LoVo (cell line): ENCODE results near the gene UBB.

Experiments
- DNase-seq: peaks from one replicate; pipeline ENCODE4 v3.0.0-alpha.2; 2016; ENCODE audit warnings: low spot score

Gene UBB

DNA sequence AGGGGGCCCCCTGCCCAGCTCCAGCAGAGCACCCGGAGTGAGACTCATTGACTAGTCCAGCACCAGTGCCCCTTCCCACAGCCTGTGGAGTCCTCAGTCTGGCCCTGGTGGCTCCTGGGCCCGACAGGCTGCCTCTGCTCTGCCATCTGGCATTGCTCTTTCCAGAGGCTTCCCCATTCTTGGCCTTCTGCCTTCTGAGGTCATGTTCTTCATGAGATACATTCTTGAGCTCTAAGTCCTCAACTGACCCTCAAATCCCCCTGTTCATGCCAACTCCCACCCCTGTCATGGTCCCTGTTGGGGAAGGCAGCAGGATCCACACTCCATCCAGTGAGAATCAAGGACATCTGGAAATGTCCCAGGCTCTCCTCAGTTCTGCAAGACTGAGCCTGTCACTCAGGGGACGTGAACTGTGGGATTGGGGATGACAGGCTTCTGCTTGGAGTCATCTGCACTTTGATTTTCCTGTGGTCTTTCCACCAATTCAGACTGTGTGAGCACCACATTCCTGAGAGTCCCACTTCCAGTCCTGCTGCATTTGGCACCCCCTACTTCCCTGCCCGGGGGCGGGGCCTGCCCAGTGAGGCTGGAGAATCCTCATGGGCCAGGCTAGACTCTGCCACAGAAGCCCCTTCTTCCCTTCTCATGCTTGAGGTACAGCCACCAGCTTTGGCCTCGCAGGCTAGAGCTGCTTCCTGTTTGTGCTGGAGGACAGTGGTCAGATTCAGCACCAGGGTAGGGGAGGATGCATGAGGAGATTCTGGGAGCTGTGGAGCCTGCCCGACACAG is 37.2 kb downstream of the UBB start:
- DNase-seq: no peak

DNA sequence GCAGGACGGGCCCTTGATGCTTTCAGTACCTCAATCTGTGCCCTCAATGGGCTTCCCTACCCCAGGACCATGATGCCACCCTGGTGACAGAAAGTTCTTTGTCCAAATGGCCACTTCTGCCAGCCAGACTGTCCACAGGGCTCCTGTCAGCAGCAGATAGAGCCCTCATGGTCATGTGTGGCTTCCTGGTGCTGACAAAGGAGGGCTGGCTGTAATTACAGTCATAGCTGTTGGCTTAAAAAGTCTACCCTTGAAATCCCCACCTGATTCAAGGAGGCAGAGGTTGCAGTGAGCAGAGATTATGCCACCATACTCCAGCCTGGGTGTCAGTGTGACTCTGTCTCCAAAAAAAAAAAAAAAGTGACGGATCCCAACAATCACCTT is 37.8 kb downstream of the UBB start:
- DNase-seq: no peak

DNA sequence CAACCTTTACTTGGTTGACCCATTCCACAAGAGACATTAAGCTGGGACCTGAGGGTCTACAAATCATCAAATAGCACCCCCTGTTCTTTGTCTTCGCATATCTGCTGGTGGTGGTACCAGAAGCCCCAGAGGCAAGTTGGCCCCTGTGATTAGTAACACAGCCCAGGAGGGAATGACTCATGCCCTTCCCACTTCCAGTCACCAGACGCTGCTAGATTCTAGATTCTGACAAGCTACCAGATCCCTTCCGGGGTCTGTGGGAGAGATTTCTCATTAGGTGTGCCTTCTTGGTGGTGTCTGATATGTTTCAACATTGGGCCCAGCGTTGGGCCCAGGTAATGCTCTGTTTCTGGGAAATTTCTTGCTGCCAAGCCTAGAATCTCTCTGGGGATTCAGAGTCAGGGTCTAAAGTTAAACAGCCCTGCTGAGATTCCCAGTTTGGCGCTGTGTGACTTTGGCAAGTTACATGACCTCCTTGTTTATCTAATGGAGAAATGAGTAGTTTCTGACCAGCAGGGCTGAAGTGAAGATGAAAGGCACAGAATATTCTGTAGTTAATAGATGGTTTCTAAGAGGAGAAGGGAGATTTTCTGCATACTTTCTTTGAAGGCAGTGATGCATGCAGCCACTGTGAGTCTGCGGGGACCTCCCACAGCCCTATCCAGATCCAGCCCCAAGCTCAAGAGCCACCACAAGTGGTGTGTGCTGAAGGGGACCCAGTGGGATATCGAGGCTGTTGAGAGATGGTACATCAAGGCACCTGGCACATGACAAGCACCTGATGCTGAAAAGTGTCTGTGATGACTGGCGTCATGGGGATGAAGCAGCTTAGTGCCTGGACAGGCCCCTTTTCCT is 38.4 kb downstream of the UBB start:
- no peak for DNase-seq

DNA sequence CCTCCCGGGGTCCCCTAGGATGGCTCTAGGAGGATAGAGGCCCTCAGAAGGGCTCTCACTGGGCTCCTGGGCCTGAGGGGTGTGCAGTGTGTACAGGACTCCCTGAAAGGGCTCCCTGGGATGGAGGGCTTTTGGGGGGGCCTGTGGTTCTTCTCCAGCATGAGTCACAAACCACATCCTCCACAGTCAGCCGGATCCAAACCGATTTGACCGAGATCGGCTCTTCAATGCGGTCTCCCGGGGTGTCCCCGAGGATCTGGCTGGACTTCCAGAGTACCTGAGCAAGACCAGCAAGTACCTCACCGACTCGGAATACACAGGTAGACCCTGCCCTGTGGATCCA is 39.0 kb downstream of the UBB start:
- DNase-seq: no peak

DNA sequence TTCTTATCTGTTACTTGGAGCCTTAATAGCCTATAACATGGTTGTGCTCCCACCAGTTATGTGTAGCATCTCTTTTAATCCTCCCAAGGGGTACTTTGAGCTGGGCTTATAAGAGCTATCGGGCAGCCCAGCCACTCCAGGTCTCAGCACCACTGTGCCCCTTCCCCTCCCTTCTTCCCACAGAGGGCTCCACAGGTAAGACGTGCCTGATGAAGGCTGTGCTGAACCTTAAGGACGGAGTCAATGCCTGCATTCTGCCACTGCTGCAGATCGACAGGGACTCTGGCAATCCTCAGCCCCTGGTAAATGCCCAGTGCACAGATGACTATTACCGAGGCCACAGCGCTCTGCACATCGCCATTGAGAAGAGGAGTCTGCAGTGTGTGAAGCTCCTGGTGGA is 41.5 kb downstream of the UBB start:
- DNase-seq: no peak

DNA sequence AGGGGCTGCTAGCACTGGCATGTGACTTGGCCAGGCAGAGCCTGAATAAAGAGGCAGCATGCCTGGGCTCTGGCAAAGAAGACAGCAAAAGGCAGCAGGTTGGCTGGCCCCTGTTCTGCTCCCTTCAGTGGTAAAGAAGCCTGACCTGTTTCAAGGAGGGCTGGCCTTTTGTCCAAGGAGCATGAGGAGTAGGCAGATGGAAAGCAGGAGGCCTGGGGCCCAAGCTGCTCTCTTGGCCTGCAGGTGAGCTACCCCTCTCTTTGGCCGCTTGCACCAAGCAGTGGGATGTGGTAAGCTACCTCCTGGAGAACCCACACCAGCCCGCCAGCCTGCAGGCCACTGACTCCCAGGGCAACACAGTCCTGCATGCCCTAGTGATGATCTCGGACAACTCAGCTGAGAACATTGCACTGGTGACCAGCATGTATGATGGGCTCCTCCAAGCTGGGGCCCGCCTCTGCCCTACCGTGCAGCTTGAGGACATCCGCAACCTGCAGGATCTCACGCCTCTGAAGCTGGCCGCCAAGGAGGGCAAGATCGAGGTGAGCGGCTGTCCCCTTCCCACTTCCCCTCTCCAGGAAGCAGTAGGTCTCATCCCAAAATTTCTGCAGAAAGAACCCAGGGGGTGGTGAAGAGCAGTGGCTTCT is 42.5 kb downstream of the UBB start:
- DNase-seq: no peak

DNA sequence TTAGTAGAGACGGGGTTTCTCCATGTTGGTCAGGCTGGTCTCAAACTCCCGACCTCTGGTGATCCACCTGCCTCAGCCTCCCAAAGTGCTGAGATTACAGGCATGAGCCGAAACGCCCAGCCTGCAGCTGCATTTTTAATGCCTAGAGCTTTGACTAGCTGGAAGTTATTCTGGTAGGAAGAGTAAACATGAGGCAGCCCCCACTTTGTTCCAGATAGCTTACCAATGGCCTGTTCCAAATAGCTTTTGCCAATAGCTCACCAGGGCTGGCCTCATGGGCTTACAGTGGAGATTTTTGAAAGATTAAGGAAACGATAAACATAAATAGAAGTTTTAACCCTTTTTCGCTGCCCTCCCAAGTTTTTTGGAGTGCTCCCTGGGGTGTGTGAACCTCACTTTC is 44.3 kb downstream of the UBB start:
- no peak for DNase-seq

DNA sequence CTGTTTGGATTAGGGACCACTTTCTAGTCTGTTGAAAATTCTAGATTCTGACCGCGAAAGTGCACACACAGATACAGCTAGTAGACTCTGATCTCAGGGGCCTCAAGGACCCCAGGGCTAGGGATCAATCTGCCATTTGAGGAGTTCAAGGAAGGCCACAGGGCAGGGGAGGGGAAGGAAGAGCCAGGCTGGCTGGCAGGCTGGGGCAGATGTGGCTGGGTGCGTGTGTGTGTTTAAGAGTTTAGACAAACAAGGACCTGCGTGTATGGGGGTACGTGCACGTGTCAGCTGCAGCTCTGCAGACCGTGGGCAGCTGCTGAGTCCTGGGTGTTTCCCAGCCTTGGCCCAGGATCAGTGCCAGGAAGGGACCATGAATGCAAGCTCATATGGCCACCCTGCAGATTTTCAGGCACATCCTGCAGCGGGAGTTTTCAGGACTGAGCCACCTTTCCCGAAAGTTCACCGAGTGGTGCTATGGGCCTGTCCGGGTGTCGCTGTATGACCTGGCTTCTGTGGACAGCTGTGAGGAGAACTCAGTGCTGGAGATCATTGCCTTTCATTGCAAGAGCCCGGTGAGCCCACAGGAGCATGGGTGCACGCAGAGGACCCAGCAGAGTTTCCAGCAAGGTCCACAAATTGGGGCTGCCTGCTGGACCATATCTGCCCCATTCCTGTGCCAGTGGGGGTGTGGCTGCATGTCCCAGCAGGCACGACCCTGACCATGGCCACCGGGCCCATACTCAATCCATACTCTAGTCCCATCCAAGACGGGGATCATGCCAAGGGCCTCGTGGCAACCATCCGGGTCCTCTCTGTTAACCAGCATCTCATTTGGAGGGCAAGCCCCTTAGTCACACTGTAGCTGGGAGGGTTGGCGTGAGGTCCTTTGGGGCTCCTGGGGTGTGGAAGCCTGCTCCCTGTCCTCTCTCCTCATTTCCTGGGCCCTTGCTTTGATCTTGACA is 45.1 kb downstream of the UBB start:
- no peak for DNase-seq

DNA sequence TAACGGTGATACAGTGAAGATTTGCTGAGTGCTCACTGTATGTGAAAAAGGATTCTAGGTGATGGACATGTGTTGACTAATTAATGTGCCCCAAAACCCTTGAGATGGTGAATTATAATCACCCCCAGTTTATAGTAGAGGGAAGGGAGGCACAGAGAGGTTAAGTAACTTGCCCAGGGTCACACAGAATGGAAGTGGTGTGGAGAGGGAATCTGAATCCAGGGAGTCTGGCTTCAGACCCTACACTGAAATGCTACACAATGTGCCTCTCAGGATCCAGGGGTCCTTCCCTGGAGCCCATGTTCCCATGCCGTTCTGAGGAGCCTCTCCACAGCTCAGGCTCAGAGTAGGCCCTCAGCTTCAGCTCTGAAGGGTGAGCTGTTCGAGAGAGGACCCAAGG is 46.1 kb downstream of the UBB start:
- no peak for DNase-seq

DNA sequence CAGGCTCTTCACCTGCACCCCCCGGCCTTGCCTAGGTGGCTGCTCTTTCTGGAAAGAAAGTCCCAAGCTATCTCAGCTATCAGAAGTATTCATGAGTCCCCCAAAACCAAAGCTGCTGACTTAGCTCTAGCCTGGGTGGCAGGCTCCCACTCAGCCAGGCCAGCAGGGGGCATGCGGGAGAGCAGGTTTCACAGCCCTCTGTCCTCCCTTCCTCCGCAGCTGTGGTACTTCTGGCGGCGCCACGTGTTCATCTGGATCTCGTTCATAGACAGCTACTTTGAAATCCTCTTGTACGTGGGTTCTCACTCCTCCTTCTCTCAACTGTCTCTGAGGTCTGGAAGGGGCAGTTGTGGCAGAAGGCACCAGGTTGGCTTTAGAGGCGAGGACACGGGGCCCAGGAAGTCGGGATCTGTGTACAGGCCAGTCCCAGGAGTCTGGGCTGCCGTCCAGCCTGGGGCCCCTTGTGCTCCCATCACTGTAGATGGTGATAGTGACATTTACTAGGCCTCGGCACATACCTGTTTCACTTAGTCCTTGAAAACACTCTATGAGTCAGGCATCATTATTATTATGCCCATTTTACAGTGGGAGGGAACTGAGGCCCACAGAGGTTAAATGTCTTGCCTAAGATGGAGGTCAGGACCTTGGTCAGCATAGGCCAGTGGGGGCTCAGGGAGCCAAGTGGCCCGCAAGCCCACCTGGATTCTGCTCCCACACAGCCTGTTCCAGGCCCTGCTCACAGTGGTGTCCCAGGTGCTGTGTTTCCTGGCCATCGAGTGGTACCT is 47.4 kb downstream of the UBB start:
- DNase-seq: no peak

DNA sequence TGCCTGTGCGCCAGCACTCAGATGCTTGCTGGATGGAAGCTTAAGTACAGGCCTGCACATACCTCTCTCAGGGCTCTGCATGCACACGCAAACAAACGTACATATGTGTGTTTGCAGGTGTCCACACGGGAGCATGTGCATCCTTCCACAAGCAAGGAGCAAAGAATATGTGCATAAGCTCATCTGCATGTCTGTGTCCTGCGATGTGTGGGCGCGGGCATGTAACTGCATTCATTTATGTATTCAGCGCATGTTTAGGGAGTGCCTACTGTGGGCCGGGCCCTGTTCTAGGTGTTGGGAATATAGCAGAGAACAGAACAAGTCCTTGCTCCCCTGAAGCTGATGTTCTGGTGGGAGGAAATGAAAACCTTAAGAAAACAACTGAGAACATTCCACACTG is 48.2 kb downstream of the UBB start:
- DNase-seq: no peak

DNA sequence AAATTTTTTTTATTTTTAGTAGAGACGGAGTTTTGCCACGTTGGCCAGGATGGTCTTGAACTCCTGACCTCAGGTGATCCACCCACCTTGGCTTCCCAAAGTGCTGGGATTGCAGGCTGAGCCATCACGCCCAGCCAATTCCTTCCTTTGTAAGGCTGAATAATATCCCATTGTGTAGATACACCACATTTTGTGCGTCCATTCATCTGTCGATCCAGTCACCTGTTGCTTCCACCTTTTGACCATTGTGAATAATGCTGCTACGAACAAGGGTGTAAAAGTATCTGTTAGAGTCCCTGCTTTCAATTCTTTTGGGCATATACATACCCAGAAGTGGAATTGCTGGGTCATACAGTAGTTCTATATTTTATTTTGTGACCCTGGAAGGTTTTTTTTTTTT is 49.8 kb downstream of the UBB start:
- DNase-seq: no peak

DNA sequence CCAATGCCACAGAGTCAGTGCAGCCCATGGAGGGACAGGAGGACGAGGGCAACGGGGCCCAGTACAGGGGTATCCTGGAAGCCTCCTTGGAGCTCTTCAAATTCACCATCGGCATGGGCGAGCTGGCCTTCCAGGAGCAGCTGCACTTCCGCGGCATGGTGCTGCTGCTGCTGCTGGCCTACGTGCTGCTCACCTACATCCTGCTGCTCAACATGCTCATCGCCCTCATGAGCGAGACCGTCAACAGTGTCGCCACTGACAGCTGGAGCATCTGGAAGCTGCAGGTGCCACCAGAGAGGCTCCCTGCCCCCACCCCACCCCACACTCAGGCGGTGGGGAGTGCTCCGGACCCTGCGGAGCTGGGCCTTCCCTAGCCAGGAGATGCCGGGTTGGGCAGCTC is 51.1 kb downstream of the UBB start:
- DNase-seq: no peak
